ENCODE measurements around the gene B4GALT3. TPM values are rescaled to one million over a fixed set of nuclear protein-coding genes. Genes with fewer than 3 reads are reported as not detected.
A peak's percentile ranks its signal among the peaks of the same experiment; 100 is the strongest.

B4GALT3 gene
- total and polyA plus RNA-seq, 2 of the 4 experiments (the other 2 are of a cell fraction): 19.9 to 36.0 TPM

DNA sequence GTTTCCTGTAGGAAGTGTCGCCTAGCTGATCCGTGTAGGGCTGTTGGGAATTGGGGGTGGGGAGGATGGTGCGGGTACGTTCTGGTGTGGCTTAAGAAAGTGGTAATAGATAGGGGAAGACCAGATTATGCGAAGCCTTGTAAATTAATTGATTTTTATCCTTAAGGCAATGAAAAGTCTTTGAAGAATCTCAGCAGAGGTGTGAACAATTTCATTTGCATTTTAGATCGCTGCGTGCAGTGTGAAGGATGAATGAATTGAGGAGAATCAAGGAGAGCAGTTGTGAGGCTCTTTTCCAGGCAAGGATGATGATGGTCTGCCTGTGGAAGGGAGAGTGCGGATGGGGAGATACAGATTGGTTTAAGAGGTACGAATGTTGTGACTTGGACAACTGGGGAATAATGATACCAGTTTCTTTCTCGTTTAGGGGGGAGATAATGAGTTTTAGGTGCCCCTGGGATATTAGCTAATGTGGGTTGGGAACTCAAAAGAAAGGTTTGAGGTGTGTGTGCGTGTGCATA lies 44.0 kb downstream of the B4GALT3 start:
- intact Hi-C loops (cut with micrococcal nuclease): no loop called here
- H4K8ac ChIP-seq (ENCODE audit: low read depth in 2 of 2, low read length in 2 of 2): peak overlapping the region; percentile 86 to 93
- peak overlapping the region; percentile 97 for H3K4ac ChIP-seq (ENCODE audit: low read depth, low read length)
- ATAC-seq (ENCODE audit: low read depth): no peak; the same call in 1 of the 2 replicates
- peak overlapping the region; percentile 40; the same call in 1 of the 2 replicates for H2BK20ac ChIP-seq (ENCODE audit: low read depth, low read length)
- peaks cover 5% of the 10 kb centered on the region for H3K9me1 ChIP-seq (ENCODE audit: insufficient read depth, low read length)
- H2AK9ac ChIP-seq (replicated peaks; ENCODE audit: low read depth, low read length, poor library complexity): peak overlapping the region; percentile 95
- peak overlapping the region; percentile 98 for H3K4me2 ChIP-seq (ENCODE audit: low read depth, low read length)
- peak overlapping the region; percentile 92 for H3K56ac ChIP-seq (ENCODE audit: extremely low read depth, insufficient read depth, low read length)
- peak overlapping the region; percentile 91 for H3K9ac ChIP-seq (ENCODE audit: low read depth, low read length)
- peak overlapping the region; percentile 86 for H3K14ac ChIP-seq (replicated peaks; ENCODE audit: low read depth, low read length)
- H2AK5ac ChIP-seq (ENCODE audit: low read depth, low read length): peak overlapping the region; percentile 87
- POLR2A ChIA-PET (ENCODE audit: unreplicated experiment): interaction anchor here (1.5 kb wide), 1 partner anchor 15 kb away, joined by 9 read pairs; the partner anchor contains the start of genes NIT1 and PFDN2
- dilution Hi-C loops (cut with HindIII; ENCODE audit: low sequenced_read_pairs, unreplicated experiment): no loop called here
- no peaks in the 10 kb centered on the region for H4K20me1 ChIP-seq (ENCODE audit: insufficient read depth, low read length)
- H2AFZ ChIP-seq (replicated peaks; ENCODE audit: low read length, poor library complexity): peak overlapping the region; percentile 91
- H3K79me1 ChIP-seq (ENCODE audit: low read depth in 1 of 2, low read length in 2 of 2): peaks cover 22 to 76% of the 10 kb centered on the region in 2 experiments
- DNase-seq: peak; percentile 23
- H3K27ac ChIP-seq (ENCODE audit: insufficient read depth, low read length): peak overlapping the region; percentile 90
- peak overlapping the region; percentile 80; the same call in 1 of the 2 replicates for H4K5ac ChIP-seq (ENCODE audit: low read depth, low read length)
- peak overlapping the region; percentile 63 for H2BK120ac ChIP-seq (ENCODE audit: low read depth, low read length)
- peaks cover 8% of the 10 kb centered on the region for H3K36me3 ChIP-seq (ENCODE audit: control insufficient read depth, insufficient read depth, low read length)
- TF ChIP-seq CHD1 (IDR thresholded peaks at IDR 0.05; ENCODE audit: low read depth, low read length): no peak
- TF ChIP-seq, protein P1, sequence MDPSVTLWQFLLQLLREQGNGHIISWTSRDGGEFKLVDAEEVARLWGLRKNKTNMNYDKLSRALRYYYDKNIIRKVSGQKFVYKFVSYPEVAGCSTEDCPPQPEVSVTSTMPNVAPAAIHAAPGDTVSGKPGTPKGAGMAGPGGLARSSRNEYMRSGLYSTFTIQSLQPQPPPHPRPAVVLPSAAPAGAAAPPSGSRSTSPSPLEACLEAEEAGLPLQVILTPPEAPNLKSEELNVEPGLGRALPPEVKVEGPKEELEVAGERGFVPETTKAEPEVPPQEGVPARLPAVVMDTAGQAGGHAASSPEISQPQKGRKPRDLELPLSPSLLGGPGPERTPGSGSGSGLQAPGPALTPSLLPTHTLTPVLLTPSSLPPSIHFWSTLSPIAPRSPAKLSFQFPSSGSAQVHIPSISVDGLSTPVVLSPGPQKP (IDR thresholded peaks at IDR 0.05; ENCODE audit: borderline replicate concordance, low read depth, low read length): no peak
- no peak for TF ChIP-seq RAD21 (IDR thresholded peaks at IDR 0.05; ENCODE audit: low read length)
- TF ChIP-seq NFE2L2 (IDR thresholded peaks at IDR 0.05; ENCODE audit: low read depth, low read length): no peak
- TF ChIP-seq, protein P2, sequence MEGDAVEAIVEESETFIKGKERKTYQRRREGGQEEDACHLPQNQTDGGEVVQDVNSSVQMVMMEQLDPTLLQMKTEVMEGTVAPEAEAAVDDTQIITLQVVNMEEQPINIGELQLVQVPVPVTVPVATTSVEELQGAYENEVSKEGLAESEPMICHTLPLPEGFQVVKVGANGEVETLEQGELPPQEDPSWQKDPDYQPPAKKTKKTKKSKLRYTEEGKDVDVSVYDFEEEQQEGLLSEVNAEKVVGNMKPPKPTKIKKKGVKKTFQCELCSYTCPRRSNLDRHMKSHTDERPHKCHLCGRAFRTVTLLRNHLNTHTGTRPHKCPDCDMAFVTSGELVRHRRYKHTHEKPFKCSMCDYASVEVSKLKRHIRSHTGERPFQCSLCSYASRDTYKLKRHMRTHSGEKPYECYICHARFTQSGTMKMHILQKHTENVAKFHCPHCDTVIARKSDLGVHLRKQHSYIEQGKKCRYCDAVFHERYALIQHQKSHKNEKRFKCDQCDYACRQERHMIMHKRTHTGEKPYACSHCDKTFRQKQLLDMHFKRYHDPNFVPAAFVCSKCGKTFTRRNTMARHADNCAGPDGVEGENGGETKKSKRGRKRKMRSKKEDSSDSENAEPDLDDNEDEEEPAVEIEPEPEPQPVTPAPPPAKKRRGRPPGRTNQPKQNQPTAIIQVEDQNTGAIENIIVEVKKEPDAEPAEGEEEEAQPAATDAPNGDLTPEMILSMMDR (conservative IDR thresholded peaks at IDR 0.05; ENCODE audit: low read depth, low read length): no peak
- no peak for TF ChIP-seq FOS (IDR thresholded peaks at IDR 0.05; ENCODE audit: low read depth, low read length)
- TF ChIP-seq MAFK (IDR thresholded peaks at IDR 0.05; ENCODE audit: low read depth, low read length): no peak
- TF ChIP-seq CEBPB (IDR thresholded peaks at IDR 0.05; ENCODE audit: low read depth, low read length): no peak
- TF ChIP-seq RFX5 (IDR thresholded peaks at IDR 0.05; ENCODE audit: low read depth, low read length): no peak
- TF ChIP-seq POLR2A (IDR thresholded peaks at IDR 0.05; ENCODE audit: low read depth, low read length): no peak
- no peak for TF ChIP-seq MAZ (IDR thresholded peaks at IDR 0.05; ENCODE audit: borderline replicate concordance, low read depth, low read length)
- no peak for TF ChIP-seq SMC3 (IDR thresholded peaks at IDR 0.05; ENCODE audit: low read depth, low read length)
- TF ChIP-seq BHLHE40 (IDR thresholded peaks at IDR 0.05; ENCODE audit: low read depth, low read length): no peak
- TF ChIP-seq RCOR1 (IDR thresholded peaks at IDR 0.05; ENCODE audit: insufficient replicate concordance, low read length): no peak
- no peak for TF ChIP-seq MXI1 (IDR thresholded peaks at IDR 0.05; ENCODE audit: borderline replicate concordance, low read depth, low read length)
- TF ChIP-seq, protein P3, sequence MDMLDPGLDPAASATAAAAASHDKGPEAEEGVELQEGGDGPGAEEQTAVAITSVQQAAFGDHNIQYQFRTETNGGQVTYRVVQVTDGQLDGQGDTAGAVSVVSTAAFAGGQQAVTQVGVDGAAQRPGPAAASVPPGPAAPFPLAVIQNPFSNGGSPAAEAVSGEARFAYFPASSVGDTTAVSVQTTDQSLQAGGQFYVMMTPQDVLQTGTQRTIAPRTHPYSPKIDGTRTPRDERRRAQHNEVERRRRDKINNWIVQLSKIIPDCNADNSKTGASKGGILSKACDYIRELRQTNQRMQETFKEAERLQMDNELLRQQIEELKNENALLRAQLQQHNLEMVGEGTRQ (IDR thresholded peaks at IDR 0.05; ENCODE audit: low read depth, low read length): no peak
- 6% methylated on average over 9 of the region's 11 CpGs; no CpG with 5 or more reads in 1 of the 2 experiments for WGBS, 2 experiments (ENCODE audit: extremely low coverage in 2 of 2, insufficient read length in 1 of 2)
- H4K91ac ChIP-seq (ENCODE audit: insufficient read depth, low read depth, low read length): peak overlapping the region; percentile 94
- peak overlapping the region; percentile 99 for H3K23ac ChIP-seq (ENCODE audit: low read depth, low read length)
- peak overlapping the region; percentile 87 for H2BK5ac ChIP-seq (ENCODE audit: low read depth, low read length, poor library complexity, severe bottlenecking)
- peak overlapping the region; percentile 78; the same call in 2 of the 3 replicates for H2BK15ac ChIP-seq (ENCODE audit: low read depth, low read length)
- in situ Hi-C loops (cut with MboI; ENCODE audit: low sequenced_read_pairs): no loop called here
- no peaks in the 10 kb centered on the region for H3K27me3 ChIP-seq (ENCODE audit: control insufficient read depth, insufficient read depth, low read length)
- H3K18ac ChIP-seq (ENCODE audit: low read depth, low read length): peak overlapping the region; percentile 77
- H3K4me3 ChIP-seq (ENCODE audit: insufficient read depth, low read depth, low read length): peak overlapping the region; percentile 72
- H3K4me1 ChIP-seq (ENCODE audit: control insufficient read depth, insufficient read depth, low read length): no peaks in the 10 kb centered on the region; the same call in 1 of the 2 replicates
- H3K9me3 ChIP-seq (ENCODE audit: control insufficient read depth, insufficient read depth, low read length): no peaks in the 10 kb centered on the region
- CTCF ChIA-PET: no interaction called here
- BruUV-seq (replicated peaks): TSS peak; percentile 26

Data from IMR-90 (cell line).